Liver (tissue), 3 donors: ENCODE results near the gene KCTD2.

Experiments used
- EGR1 ChIP-seq, 2 donors: IDR thresholded peaks; 2 replicates each; pipeline ENCODE4 v1.6.1; 2016 to 2018; ENCODE audit warnings: antibody characterized with exemption in 2 of 2, low read depth in 2 of 2
- SP1 ChIP-seq: IDR thresholded peaks from 2 replicates; pipeline ENCODE4 v1.6.1; 2018; ENCODE audit warnings: antibody characterized with exemption, mild to moderate bottlenecking
- TF ChIP-seq, protein P1 (sequence below): IDR thresholded peaks from 2 replicates; pipeline ENCODE4 v1.6.1; 2016; ENCODE audit warnings: antibody characterized with exemption
- TF ChIP-seq, protein P2 (sequence below): fragments of 150-350 bp; IDR thresholded peaks from 2 replicates; pipeline ENCODE4 v1.5.1; 2017; ENCODE audit warnings: improper control_type of control experiment, low read depth, low read length; ENCODE audit not compliant: missing input control
- TF ChIP-seq, protein P3 (sequence below): IDR thresholded peaks from 2 replicates; pipeline ENCODE4 v1.6.1; 2016; ENCODE audit warnings: antibody characterized with exemption
- donor health status: healthy.
- donor health status: healthy.

DNA sequence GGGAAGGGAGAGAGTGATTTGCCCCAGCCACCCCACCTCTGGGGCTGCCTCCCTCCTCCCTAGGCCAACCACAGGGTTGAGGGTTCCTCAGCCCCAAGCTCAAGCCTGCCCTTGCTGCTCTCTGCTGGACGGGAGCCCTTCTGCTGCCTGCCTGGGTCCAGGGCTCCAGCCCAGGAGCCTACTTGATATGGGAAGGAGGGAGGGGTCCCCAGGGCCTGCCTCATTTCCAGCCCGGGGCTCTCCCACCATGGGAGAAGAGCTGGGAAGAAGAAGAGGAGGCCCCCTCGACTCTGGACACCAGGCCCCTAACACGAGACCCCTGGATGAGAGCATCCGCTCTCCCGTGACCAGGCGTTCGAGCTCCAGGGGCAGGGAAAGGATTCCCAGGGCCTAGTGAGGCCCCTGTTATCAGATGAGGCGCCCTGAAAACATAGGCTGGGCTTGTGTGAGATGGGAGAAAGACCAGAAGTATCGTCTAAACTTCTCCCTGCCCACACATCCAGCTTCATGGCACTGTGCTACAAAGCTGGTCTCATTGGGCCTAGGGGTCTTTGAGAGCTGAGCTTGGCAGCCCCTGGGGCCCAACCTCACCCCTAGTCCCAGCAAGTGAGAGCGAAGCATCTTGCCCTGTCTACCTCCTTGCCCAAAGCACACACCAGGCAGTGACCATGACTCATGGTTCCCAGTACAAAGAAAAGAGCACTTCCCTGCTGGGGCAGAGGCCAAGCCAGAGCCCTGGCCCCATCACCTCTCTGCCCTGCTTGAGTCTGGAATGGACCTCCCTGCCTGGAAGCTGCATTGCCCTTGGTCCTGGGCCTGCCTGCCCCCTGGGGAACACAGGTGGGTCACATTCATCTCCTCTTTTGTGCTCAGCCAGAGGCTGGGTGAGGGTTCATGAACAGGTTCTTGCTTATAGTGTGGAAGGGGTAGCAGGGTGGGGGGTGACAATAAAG is 41.7 kb downstream of the KCTD2 start:
- TF ChIP-seq, protein P1, sequence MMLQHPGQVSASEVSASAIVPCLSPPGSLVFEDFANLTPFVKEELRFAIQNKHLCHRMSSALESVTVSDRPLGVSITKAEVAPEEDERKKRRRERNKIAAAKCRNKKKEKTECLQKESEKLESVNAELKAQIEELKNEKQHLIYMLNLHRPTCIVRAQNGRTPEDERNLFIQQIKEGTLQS = no peak
- TF ChIP-seq, protein P2, sequence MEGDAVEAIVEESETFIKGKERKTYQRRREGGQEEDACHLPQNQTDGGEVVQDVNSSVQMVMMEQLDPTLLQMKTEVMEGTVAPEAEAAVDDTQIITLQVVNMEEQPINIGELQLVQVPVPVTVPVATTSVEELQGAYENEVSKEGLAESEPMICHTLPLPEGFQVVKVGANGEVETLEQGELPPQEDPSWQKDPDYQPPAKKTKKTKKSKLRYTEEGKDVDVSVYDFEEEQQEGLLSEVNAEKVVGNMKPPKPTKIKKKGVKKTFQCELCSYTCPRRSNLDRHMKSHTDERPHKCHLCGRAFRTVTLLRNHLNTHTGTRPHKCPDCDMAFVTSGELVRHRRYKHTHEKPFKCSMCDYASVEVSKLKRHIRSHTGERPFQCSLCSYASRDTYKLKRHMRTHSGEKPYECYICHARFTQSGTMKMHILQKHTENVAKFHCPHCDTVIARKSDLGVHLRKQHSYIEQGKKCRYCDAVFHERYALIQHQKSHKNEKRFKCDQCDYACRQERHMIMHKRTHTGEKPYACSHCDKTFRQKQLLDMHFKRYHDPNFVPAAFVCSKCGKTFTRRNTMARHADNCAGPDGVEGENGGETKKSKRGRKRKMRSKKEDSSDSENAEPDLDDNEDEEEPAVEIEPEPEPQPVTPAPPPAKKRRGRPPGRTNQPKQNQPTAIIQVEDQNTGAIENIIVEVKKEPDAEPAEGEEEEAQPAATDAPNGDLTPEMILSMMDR = no peak
- TF ChIP-seq SP1 (no peak), EGR1 (IDR thresholded peaks at IDR 0.05; ENCODE audit: low read depth in 2 of 2) (no peak)
- TF ChIP-seq, protein P3, sequence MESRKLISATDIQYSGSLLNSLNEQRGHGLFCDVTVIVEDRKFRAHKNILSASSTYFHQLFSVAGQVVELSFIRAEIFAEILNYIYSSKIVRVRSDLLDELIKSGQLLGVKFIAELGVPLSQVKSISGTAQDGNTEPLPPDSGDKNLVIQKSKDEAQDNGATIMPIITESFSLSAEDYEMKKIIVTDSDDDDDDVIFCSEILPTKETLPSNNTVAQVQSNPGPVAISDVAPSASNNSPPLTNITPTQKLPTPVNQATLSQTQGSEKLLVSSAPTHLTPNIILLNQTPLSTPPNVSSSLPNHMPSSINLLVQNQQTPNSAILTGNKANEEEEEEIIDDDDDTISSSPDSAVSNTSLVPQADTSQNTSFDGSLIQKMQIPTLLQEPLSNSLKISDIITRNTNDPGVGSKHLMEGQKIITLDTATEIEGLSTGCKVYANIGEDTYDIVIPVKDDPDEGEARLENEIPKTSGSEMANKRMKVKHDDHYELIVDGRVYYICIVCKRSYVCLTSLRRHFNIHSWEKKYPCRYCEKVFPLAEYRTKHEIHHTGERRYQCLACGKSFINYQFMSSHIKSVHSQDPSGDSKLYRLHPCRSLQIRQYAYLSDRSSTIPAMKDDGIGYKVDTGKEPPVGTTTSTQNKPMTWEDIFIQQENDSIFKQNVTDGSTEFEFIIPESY = no peak
